ENCODE results near the gene HSD11B1. TPM values are rescaled to one million over a fixed set of nuclear protein-coding genes. Genes with fewer than 3 reads are reported as not detected.

HSD11B1 gene
- total RNA-seq, 2 donors from 2014 or later = not detected

DNA sequence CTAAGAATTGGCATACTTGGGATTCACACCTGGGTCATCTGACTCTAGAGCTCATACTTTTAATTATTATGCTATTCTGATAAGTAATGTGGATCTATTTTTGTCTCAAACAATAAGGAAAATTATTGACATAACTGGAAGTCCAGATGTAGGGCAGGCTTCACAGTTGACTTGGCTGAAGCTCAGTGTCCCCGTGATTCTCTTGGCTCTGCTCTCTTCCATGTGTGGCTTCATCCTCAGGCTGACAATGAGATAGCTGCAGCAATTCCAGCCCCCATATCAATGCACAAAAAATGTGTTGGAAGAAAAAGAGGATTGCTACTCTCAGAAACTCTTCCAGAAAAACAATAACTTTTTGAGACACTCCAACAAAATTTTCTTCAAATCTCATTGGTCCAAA, 23.8 kb downstream of the HSD11B1 start:
- Mint-ChIP-seq H3K36me3 (ENCODE audit: low read depth) (no peaks in the 10 kb centered on the region), H3K27ac (no peak overlapping the region), H3K27me3 (ENCODE audit: insufficient read depth) (peaks cover 22% of the 10 kb centered on the region), H3K4me3 (no peak overlapping the region), H3K9me3 (no peaks in the 10 kb centered on the region), H3K4me1 (no peaks in the 10 kb centered on the region)
- DNase-seq = no peak
- 83 to 89% methylated on average over 1 of the region's 1 CpG for WGBS, 2 experiments (ENCODE audit: insufficient coverage in 1 of 2, insufficient read length in 1 of 2)
- H3K9ac ChIP-seq (ENCODE audit: extremely low read depth, low read length, poor library complexity, severe bottlenecking) = no peak overlapping the region
- peaks cover 43% of the 10 kb centered on the region for H3K27me3 ChIP-seq (ENCODE audit: control insufficient read depth, insufficient read depth, low read length, poor library complexity, severe bottlenecking)
- H3K36me3 ChIP-seq (ENCODE audit: control insufficient read depth, insufficient read depth, low read length) = no peaks in the 10 kb centered on the region
- H3K4me1 ChIP-seq (ENCODE audit: control insufficient read depth, insufficient read depth, low read length) = no peaks in the 10 kb centered on the region
- H3K9me3 ChIP-seq (ENCODE audit: control insufficient read depth, low read length) = no peaks in the 10 kb centered on the region
- H3K4me3 ChIP-seq (ENCODE audit: low read length) = no peak overlapping the region
- no peak overlapping the region for H3K27ac ChIP-seq (ENCODE audit: low read depth, low read length)
- TF ChIP-seq, protein P1, sequence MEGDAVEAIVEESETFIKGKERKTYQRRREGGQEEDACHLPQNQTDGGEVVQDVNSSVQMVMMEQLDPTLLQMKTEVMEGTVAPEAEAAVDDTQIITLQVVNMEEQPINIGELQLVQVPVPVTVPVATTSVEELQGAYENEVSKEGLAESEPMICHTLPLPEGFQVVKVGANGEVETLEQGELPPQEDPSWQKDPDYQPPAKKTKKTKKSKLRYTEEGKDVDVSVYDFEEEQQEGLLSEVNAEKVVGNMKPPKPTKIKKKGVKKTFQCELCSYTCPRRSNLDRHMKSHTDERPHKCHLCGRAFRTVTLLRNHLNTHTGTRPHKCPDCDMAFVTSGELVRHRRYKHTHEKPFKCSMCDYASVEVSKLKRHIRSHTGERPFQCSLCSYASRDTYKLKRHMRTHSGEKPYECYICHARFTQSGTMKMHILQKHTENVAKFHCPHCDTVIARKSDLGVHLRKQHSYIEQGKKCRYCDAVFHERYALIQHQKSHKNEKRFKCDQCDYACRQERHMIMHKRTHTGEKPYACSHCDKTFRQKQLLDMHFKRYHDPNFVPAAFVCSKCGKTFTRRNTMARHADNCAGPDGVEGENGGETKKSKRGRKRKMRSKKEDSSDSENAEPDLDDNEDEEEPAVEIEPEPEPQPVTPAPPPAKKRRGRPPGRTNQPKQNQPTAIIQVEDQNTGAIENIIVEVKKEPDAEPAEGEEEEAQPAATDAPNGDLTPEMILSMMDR (conservative IDR thresholded peaks at IDR 0.05) = no peak

DNA sequence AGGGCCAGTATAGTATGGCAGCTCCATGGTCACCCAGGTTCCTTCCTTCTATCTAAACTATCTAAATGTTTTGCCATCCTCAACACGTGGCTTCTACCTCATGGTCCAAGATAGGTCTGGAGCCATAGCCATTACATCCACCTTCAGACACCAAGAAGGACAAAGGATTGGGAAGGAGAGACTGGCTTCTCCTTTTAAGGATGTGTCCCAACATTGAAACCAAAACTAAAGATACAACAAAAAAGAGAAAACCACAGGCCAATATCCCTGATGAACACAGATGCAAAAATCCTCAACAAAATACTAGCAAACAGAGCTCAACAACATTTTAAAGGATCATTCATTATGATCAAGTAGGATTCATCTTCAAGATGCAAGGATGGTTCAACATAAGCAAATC, 24.8 kb downstream of the HSD11B1 start:
- Mint-ChIP-seq H3K36me3 (ENCODE audit: low read depth) (no peaks in the 10 kb centered on the region), H3K9me3 (no peaks in the 10 kb centered on the region), H3K4me3 (no peak overlapping the region), H3K27ac (no peak overlapping the region), H3K4me1 (no peaks in the 10 kb centered on the region), H3K27me3 (ENCODE audit: insufficient read depth) (peaks cover 21% of the 10 kb centered on the region)
- no peak overlapping the region for H3K9ac ChIP-seq (ENCODE audit: extremely low read depth, low read length, poor library complexity, severe bottlenecking)
- no peaks in the 10 kb centered on the region for H3K9me3 ChIP-seq (ENCODE audit: control insufficient read depth, low read length)
- peaks cover 37% of the 10 kb centered on the region for H3K27me3 ChIP-seq (ENCODE audit: control insufficient read depth, insufficient read depth, low read length, poor library complexity, severe bottlenecking)
- H3K4me1 ChIP-seq (ENCODE audit: control insufficient read depth, insufficient read depth, low read length) = no peaks in the 10 kb centered on the region
- H3K27ac ChIP-seq (ENCODE audit: low read depth, low read length) = no peak overlapping the region
- H3K4me3 ChIP-seq (ENCODE audit: low read length) = no peak overlapping the region
- DNase-seq = no peak
- WGBS, 2 experiments (ENCODE audit: insufficient coverage in 1 of 2, insufficient read length in 1 of 2) = 70% methylated on average over 1 of the region's 1 CpG; no CpG with 5 or more reads in 1 of the 2 experiments
- TF ChIP-seq, protein P1 (conservative IDR thresholded peaks at IDR 0.05) = no peak
- no peaks in the 10 kb centered on the region for H3K36me3 ChIP-seq (ENCODE audit: control insufficient read depth, insufficient read depth, low read length)

DNA sequence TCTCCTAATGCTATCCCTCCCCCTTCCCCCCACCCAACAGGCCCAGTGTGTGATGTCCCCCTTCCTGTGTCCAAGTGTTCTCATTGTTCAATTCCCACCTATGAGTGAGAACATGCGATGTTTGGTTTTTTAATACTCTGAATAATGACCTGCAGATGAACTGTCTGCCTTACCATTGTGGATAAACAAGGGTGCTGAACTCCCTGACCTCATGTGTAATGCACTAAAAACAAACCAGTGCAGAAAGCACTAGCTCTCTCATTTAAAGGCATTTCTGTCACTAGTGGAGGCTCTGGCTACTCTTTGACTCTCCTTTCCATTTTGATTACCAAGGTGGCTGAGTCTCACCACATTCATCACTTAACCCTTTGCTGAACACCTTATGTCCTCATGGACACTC, 28.1 kb downstream of the HSD11B1 start:
- TF ChIP-seq, protein P1 (conservative IDR thresholded peaks at IDR 0.05) = no peak
- no peak overlapping the region for H3K4me3 ChIP-seq (ENCODE audit: low read length)
- peaks cover 56% of the 10 kb centered on the region for H3K27me3 ChIP-seq (ENCODE audit: control insufficient read depth, insufficient read depth, low read length, poor library complexity, severe bottlenecking)
- H3K9me3 Mint-ChIP-seq = no peaks in the 10 kb centered on the region
- no peaks in the 10 kb centered on the region for H3K4me1 ChIP-seq (ENCODE audit: control insufficient read depth, insufficient read depth, low read length)
- H3K9me3 ChIP-seq (ENCODE audit: control insufficient read depth, low read length) = no peaks in the 10 kb centered on the region
- no peak for DNase-seq
- H3K9ac ChIP-seq (ENCODE audit: extremely low read depth, low read length, poor library complexity, severe bottlenecking) = no peak overlapping the region
- peaks cover 37% of the 10 kb centered on the region for H3K27me3 Mint-ChIP-seq (ENCODE audit: insufficient read depth)
- H3K4me3 Mint-ChIP-seq = no peak overlapping the region
- H3K4me1 Mint-ChIP-seq = no peaks in the 10 kb centered on the region
- no peak overlapping the region for H3K27ac ChIP-seq (ENCODE audit: low read depth, low read length)
- 96 to 100% methylated on average over 1 of the region's 1 CpG for WGBS, 2 experiments (ENCODE audit: insufficient coverage in 1 of 2, insufficient read length in 1 of 2)
- H3K36me3 Mint-ChIP-seq (ENCODE audit: low read depth) = no peaks in the 10 kb centered on the region
- no peaks in the 10 kb centered on the region for H3K36me3 ChIP-seq (ENCODE audit: control insufficient read depth, insufficient read depth, low read length)
- H3K27ac Mint-ChIP-seq = no peak overlapping the region

All from endodermal cell (in vitro differentiated cells).